ENCODE results near the gene MCC.

MCC gene

DNA sequence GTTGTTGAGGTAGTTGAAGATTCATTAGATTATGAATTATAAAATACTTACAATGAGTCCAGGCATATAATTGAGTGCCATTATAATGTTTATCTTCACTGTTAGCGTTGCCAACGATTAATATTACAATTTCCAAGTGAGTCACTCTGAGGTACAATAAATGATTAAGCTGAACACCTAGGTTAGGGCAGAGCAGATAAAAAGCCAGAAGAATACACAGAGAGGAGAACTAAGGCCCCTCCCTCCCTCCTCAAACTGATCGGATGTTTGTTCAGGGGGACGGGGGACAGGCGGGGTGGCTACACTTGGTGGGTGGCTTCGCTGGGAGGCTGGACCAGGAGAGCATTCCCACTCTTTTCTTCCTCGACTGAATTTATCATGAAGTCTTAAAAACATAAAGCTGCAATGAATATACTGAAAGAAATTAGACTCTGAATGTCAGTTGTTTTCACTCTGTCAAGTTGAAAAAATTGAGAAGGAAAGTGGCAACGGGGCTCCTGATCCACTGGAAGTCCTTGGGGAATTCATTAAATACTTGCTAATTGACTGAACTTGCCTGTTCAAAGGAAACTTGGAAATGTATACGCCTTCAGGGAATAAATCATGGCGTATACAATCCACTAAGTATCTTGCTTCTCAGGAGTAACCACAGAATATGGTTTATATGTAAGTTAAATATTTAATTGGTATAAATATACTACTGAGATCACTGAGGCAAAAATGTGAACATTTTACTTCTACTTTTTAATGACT lies 251.5 kb downstream of the MCC start:
- Mint-ChIP-seq H3K4me3 (no peak overlapping the region), H3K9me3 (no peaks in the 10 kb centered on the region), H3K27me3 (ENCODE audit: low read depth) (peaks cover 61% of the 10 kb centered on the region), H3K27ac (no peak overlapping the region), H3K4me1 (ENCODE audit: low read depth) (no peaks in the 10 kb centered on the region), H3K36me3 (ENCODE audit: low read depth) (no peaks in the 10 kb centered on the region)
- DNase-seq (ENCODE audit: low spot score), result no peak

DNA sequence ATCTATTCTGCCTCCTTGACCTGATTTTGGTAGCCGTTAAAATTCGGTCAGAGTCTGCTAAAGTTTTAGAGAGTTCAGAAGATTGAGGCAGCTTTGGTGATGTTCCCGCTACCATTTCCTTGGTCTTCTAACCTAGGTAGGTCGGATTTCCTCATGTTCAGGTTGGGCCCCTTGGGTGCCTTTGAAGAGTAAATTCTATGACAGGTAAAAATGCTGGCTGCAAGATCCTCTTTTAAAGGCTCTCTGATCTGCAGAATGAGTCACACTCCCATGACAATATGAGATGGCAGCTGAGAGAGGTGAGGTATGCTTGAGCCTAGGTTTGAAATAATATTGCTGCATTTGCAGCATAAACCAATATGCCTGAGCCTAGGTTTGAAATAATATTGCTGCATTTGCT lies 252.4 kb downstream of the MCC start:
- Mint-ChIP-seq H3K27ac (no peak overlapping the region), H3K36me3 (ENCODE audit: low read depth) (no peaks in the 10 kb centered on the region), H3K27me3 (ENCODE audit: low read depth) (peaks cover 63% of the 10 kb centered on the region), H3K4me3 (no peak overlapping the region), H3K9me3 (no peaks in the 10 kb centered on the region), H3K4me1 (ENCODE audit: low read depth) (no peaks in the 10 kb centered on the region)
- no peak for DNase-seq (ENCODE audit: low spot score)

DNA sequence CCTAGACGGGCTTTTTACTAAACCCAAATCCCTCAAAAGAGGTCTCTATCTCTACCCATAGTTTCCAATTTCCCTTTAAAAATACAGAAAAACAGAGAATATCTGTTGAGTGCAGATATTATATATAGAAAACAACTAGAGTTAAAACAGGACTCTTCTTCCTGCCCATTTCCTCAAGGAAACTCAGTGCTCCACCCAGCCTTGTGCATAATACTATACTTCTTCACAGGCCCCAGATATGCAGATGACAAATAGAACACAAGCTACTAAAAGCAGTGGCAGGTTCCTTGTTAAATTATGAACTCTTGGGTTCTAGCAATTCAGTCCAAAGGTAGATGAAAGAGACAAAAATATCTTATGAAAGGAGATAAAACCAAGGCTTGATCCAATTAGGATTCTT lies 253.7 kb downstream of the MCC start:
- peaks cover 67% of the 10 kb centered on the region for H3K27me3 Mint-ChIP-seq (ENCODE audit: low read depth)
- no peaks in the 10 kb centered on the region for H3K9me3 Mint-ChIP-seq
- no peak overlapping the region for H3K27ac Mint-ChIP-seq
- H3K36me3 Mint-ChIP-seq (ENCODE audit: low read depth), result no peaks in the 10 kb centered on the region
- no peak for DNase-seq (ENCODE audit: low spot score)
- no peaks in the 10 kb centered on the region for H3K4me1 Mint-ChIP-seq (ENCODE audit: low read depth)
- H3K4me3 Mint-ChIP-seq, result no peak overlapping the region

DNA sequence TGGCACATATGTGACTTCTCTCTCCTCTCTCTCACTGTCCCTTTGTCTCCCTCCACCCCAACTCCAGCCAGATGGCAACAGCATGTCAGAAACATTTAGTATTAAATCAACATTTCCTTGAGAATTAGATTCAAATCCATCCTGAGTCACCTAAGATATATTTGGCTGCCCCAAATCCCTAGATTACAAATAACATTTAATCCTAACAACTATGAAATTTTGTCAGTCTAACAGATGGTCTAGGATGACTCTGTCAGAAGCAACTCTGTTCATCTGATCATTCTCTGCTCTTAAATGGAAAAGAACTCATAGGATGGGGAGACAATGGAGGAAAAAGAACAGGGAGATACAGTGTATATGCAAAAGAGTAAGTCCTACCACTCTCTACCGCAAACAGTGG lies 254.6 kb downstream of the MCC start:
- DNase-seq (ENCODE audit: low spot score), result no peak
- no peak overlapping the region for H3K27ac Mint-ChIP-seq
- no peaks in the 10 kb centered on the region for H3K36me3 Mint-ChIP-seq (ENCODE audit: low read depth)
- H3K4me3 Mint-ChIP-seq, result no peak overlapping the region
- H3K27me3 Mint-ChIP-seq (ENCODE audit: low read depth), result peaks cover 68% of the 10 kb centered on the region
- no peaks in the 10 kb centered on the region for H3K4me1 Mint-ChIP-seq (ENCODE audit: low read depth)
- H3K9me3 Mint-ChIP-seq, result no peaks in the 10 kb centered on the region

DNA sequence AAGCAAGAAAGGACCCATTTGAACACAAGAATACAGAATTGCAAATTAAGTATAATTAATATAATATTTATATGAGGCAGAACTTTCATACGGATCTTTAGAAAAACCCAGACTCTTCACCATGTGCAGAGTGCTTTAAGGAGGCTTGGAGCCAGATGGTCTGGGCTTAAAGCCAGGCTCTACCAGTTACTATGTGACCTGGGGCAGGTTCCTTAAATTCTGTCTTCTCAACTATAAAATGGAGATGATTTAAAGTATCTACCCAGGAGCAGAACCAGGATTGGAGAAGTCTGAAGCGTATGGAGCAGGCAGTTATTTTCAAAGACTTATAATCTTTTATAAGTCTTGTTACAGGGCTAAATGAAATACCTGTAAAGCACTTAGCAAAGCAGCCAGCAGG lies 255.6 kb downstream of the MCC start:
- no peak for DNase-seq (ENCODE audit: low spot score)
- Mint-ChIP-seq H3K4me3 (no peak overlapping the region), H3K9me3 (no peaks in the 10 kb centered on the region), H3K4me1 (ENCODE audit: low read depth) (no peaks in the 10 kb centered on the region), H3K36me3 (ENCODE audit: low read depth) (no peaks in the 10 kb centered on the region), H3K27ac (no peak overlapping the region), H3K27me3 (ENCODE audit: low read depth) (peaks cover 63% of the 10 kb centered on the region)

DNA sequence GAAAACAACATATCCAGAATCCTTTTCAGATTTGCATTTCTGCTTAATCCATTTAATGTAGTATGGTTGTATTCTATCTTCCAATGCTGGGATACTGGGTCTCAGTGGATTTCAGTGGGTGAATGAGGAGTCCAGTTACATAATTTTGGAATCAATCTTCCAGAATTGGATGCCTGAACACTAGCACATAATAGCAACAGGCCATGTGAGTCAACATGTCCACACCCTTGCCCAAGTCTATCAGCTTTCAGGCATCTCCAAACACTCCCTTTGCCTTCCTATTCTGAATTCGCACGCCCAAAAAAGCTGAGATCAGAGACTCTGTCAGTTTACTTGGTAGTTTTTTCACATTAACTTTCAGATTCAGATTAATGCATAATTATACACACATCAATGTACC lies 256.0 kb downstream of the MCC start:
- DNase-seq (ENCODE audit: low spot score), result no peak
- Mint-ChIP-seq H3K4me1 (ENCODE audit: low read depth) (no peaks in the 10 kb centered on the region), H3K27ac (no peak overlapping the region), H3K27me3 (ENCODE audit: low read depth) (peaks cover 62% of the 10 kb centered on the region), H3K36me3 (ENCODE audit: low read depth) (no peaks in the 10 kb centered on the region), H3K9me3 (no peaks in the 10 kb centered on the region), H3K4me3 (no peak overlapping the region)

DNA sequence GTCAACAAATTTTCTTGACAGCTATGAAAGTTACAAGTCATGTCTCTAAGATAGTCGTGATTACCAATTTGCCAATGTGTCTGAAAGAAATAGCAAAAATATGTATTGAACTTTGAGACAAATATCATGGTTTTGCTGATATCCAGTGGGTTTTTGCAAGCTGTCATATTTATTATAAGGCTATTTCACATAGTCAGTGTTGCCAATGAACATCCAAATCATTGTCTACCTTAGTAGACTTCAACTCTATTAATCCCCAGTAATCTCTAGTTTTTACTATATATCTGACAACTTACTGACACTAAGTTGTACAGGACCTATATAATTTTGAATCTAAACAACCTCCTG lies 256.6 kb downstream of the MCC start:
- DNase-seq (ENCODE audit: low spot score), result no peak
- Mint-ChIP-seq H3K27me3 (ENCODE audit: low read depth) (peaks cover 58% of the 10 kb centered on the region), H3K36me3 (ENCODE audit: low read depth) (no peaks in the 10 kb centered on the region), H3K4me3 (no peak overlapping the region), H3K4me1 (ENCODE audit: low read depth) (no peaks in the 10 kb centered on the region), H3K9me3 (no peaks in the 10 kb centered on the region), H3K27ac (no peak overlapping the region)

DNA sequence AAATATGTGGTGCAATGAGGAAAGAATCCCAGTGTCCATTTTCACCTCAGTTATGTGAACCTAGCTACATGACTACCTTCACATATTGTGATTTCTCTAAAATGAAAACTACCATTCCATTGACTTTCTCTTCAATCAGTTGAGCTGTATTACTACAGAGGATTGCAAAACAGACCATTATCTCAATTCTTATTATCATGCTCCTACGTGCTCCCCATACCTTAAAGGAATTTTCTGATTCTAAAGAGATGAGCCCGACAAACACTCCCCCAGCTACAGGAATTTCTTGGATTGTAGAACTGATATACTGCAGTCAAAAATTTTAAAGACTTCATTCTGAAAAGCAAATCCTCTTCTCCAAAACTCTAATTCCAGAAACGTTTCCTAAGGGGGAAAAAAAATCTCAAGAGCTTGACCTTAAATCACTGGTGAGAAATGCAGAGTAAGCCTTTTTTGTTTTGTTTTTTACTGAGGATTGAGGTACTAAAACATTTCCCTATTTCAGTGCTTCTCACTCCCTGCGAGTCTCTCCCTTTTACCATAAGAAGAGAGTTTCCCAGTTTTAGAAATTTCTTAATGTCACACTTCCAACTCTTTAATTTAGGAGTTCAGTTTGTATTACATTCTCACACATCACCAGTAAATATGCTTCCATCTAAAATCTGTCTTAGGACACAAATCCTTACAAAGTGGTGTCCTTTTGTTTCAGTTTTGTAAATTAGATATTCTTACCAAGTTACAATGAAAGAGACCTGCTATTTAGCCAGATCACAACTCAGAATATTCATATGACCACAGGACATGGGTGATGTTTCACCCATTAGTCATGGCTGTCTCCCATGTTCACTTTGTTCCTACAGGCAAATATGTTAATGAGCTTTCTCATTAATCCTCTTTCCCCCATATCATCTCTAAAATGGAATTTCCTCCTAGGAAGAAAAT lies 257.3 kb downstream of the MCC start:
- no peak overlapping the region for H3K4me3 Mint-ChIP-seq
- no peaks in the 10 kb centered on the region for H3K36me3 Mint-ChIP-seq (ENCODE audit: low read depth)
- no peak for DNase-seq (ENCODE audit: low spot score)
- no peaks in the 10 kb centered on the region for H3K9me3 Mint-ChIP-seq
- H3K4me1 Mint-ChIP-seq (ENCODE audit: low read depth), result no peaks in the 10 kb centered on the region
- H3K27me3 Mint-ChIP-seq (ENCODE audit: low read depth), result peaks cover 52% of the 10 kb centered on the region
- H3K27ac Mint-ChIP-seq, result no peak overlapping the region

DNA sequence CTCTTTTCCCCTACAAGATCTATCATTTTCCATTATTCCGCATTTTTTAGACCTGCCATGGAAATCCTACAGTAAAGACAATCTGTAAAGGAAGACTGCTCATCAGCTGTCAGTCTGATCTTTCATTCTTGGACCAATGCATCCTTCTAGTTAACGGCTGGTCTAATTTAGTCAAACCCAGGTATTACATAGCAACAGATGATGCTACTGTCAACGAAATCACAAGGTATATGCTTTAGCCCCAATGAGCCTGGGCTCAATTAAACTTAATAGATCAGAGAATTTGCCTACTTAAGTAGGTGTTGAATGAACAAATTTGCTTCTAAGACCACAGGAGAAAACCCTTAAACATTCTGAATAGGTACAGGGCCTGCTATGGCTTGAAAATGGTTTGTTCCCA lies 260.5 kb downstream of the MCC start:
- peaks cover 31% of the 10 kb centered on the region for H3K27me3 Mint-ChIP-seq (ENCODE audit: low read depth)
- H3K36me3 Mint-ChIP-seq (ENCODE audit: low read depth), result no peaks in the 10 kb centered on the region
- H3K27ac Mint-ChIP-seq, result no peak overlapping the region
- no peaks in the 10 kb centered on the region for H3K4me1 Mint-ChIP-seq (ENCODE audit: low read depth)
- no peak for DNase-seq (ENCODE audit: low spot score)
- H3K9me3 Mint-ChIP-seq, result no peaks in the 10 kb centered on the region
- H3K4me3 Mint-ChIP-seq, result no peak overlapping the region

DNA sequence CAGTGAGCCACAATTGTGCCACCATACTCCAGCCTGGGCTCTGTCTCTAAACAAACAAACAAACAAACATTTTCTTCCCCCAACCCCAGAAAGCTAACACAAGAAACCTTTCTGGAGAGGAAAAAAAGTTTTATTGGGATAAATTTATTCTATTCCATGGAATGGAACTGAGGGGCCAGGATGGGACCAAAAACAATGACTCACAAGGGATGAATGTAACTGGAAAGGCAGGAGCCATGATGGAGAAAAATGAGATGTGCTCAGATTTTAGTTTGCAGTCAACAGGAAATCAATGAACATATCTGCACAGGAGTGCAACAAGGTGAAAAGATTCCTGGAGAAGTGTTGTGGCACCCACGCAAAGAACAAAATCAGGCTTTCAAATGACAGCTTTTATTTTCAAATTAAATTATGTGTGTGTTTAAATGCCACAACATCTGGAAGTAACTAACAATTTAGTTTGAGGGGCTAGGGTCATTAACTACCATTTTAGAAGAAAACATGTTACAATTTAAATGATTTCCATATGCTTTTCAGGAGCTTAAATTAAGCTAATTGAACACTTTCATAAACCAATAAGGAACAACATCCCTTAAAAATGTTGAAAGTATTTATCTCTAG lies 262.0 kb downstream of the MCC start:
- DNase-seq (ENCODE audit: low spot score), result no peak
- Mint-ChIP-seq H3K4me3 (no peak overlapping the region), H3K27me3 (ENCODE audit: low read depth) (peaks cover 28% of the 10 kb centered on the region), H3K36me3 (ENCODE audit: low read depth) (no peaks in the 10 kb centered on the region), H3K9me3 (no peaks in the 10 kb centered on the region), H3K4me1 (ENCODE audit: low read depth) (no peaks in the 10 kb centered on the region), H3K27ac (no peak overlapping the region)

DNA sequence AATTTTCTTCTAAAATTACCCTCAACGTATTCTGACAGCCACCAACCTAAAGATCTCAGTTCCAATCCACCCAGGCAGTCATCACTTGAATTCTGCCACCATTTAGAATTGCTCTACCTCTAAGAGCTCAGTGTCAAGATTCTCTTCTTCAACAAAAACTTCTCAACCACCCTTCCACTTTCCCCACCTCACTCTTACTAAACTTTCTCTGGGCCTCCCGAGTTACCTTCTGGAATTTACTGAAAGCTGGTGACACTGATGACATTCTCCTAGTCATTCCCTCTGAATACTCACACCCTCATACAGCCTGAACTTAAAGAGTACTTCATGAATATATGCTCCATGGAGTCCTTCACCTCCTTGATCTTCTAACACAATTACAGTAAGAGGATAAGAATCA lies 263.0 kb downstream of the MCC start:
- H3K36me3 Mint-ChIP-seq (ENCODE audit: low read depth), result no peaks in the 10 kb centered on the region
- H3K4me3 Mint-ChIP-seq, result no peak overlapping the region
- DNase-seq (ENCODE audit: low spot score), result no peak
- no peak overlapping the region for H3K27ac Mint-ChIP-seq
- H3K9me3 Mint-ChIP-seq, result no peaks in the 10 kb centered on the region
- H3K27me3 Mint-ChIP-seq (ENCODE audit: low read depth), result peaks cover 22% of the 10 kb centered on the region
- no peaks in the 10 kb centered on the region for H3K4me1 Mint-ChIP-seq (ENCODE audit: low read depth)

DNA sequence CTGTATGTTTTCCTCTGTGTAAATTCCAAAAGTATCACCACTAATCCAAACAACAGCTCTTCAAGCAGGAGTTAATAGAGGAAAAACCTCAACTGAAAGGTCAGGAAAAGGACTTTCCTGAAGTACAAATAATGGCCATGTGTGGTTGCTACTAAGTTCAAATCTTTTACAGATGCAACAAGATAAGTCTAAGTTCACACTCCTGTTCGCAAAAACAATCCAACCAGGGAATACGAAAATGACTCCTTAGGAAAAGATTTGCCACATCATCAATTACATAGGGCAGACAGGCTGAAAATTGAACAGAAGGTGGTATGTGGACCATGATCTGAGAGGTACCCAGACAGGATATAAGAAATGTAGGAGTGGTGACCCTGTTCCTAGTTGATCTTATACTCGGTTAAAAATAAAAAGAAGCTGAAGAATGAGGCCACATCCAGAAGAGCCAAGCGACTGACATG lies 263.6 kb downstream of the MCC start:
- Mint-ChIP-seq H3K4me1 (ENCODE audit: low read depth) (no peaks in the 10 kb centered on the region), H3K9me3 (no peaks in the 10 kb centered on the region), H3K27ac (no peak overlapping the region), H3K27me3 (ENCODE audit: low read depth) (peaks cover 16% of the 10 kb centered on the region), H3K36me3 (ENCODE audit: low read depth) (no peaks in the 10 kb centered on the region), H3K4me3 (no peak overlapping the region)
- no peak for DNase-seq (ENCODE audit: low spot score)

DNA sequence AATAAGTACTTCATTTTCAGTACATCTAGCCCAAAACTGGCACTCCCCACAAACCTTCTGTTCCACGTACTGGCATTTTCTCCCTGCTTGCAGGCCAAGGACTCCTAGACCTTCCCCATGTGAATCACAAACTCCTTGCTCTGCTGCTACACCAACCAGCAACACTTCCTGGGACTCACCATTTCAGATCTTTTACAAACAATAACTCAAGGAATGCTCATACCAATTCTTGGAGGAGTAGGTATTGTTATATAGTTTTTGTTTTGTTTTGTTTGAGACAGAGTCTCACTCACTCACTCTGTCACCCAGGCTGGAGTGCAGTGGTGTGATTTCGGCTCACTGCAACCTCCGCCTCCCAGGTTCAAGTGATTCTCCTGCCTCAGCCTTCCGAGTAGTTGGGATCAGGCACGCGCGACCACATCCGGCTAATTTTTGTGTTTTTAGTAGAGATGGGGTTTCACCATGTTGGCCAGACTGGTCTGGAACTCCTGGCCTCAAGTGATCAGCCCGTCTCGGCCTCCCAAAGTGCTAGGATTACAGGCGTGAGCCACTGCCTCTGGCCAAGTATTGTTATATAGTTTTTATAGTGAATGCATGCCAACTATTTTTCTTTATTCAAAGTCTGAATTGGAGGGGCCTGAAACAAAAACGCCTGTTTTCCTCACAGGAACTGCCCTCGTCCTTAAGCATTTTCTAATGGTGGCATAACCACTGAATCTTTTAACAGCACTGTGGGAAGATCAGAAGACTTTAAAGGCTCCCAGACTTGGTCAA lies 264.2 kb downstream of the MCC start:
- Mint-ChIP-seq H3K27me3 (ENCODE audit: low read depth) (peaks cover 15% of the 10 kb centered on the region), H3K4me3 (no peak overlapping the region), H3K9me3 (no peaks in the 10 kb centered on the region), H3K27ac (no peak overlapping the region), H3K4me1 (ENCODE audit: low read depth) (no peaks in the 10 kb centered on the region), H3K36me3 (ENCODE audit: low read depth) (no peaks in the 10 kb centered on the region)
- no peak for DNase-seq (ENCODE audit: low spot score)
